Measurements from ENCODE around the gene NSUN7.

DNA sequence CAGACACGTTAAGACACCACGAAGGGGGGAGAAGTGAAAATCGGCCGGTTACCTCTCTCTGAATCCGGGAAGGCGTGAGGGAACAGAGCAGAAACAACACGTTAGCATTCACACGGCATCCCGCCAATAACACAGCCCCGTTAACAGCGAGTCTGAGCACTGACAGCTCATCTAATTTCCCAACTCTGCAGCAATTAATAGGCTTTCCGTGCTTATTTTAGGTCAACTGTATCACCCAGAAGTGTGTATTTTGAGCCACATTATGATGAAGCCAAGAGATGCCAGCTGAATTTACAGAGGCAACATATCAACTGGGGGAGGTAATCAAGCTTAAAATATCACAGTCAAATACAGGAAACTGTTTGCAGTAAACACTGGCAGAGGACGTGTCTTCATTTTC is 92.6 kb downstream of the NSUN7 start:
- TF ChIP-seq YY1 (IDR thresholded peaks at IDR 0.05; ENCODE audit: insufficient read depth, insufficient read length) (no peak), SUZ12 (IDR thresholded peaks at IDR 0.05; ENCODE audit: extremely low read depth, insufficient read depth, insufficient read length) (no peak)
